ENCODE data around the gene UBE2V1.

Gene UBE2V1

GRCh38 chr20:50073500-50073899 lies 39.5 kb downstream of the UBE2V1 start:
- Histone ChIP-seq H3K36me3 (ENCODE audit: low read depth) (no peaks in the 10 kb centered on the region), H3K4me3 (ENCODE audit: severe bottlenecking) (no peak overlapping the region), H3K27me3 (ENCODE audit: insufficient read depth, poor library complexity, severe bottlenecking) (no peaks in the 10 kb centered on the region), H3K4me1 (ENCODE audit: insufficient read depth, poor library complexity, severe bottlenecking) (no peaks in the 10 kb centered on the region), H3K9me3 (ENCODE audit: severe bottlenecking) (no peaks in the 10 kb centered on the region), H3K27ac (ENCODE audit: poor library complexity, severe bottlenecking) (no peak overlapping the region)
- ATAC-seq (ENCODE audit: low read depth) (no peak), DNase-seq (ENCODE audit: low spot score) (no peak)
- TF ChIP-seq CTCF (IDR thresholded peaks at IDR 0.05; ENCODE audit: poor library complexity, severe bottlenecking): no peak

DNA sequence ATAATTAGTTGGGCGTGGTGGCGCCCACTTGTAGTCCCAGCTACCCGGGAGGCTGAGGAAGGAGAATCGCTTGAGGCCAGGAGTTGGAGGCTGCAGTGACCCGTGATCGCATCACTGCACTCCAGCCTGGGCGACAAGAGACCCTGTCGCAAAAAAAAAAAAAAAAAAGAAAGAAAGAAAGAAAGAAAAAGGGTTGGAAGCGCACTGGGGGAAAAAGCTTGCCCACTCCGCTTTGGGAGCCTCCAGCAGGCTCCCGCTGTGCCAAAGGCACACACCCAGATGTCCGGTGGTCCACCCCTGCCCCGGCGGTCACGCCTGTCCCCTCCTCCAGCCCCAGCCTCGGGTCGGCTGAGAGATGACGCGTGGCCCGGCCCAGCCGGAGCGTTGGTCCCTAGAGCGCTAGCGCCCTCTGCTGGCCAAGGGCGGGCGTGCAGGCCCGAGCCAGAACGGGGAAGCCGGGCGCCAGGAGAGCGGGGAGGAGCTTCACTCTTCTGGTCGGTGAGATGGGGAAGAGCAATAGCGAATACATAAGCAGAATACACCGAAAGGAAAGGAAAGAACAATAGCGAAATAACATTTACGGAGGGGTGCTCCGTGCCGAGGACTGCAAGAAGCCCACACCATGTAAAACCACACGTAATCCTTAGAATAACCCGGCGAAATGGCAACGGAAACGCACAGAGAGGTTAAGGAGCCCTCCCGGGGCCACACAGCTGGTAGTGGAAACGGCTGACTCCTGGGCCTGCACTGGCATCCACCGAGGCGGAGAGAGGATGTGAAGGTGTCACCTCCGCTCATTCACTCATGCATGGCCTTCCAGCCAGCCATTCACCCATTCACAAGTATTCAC lies 41.7 kb downstream of the UBE2V1 start:
- Histone ChIP-seq H3K27ac (ENCODE audit: poor library complexity, severe bottlenecking) (no peak overlapping the region), H3K36me3 (ENCODE audit: low read depth) (no peaks in the 10 kb centered on the region), H3K4me3 (ENCODE audit: severe bottlenecking) (peak overlapping the region; percentile 10), H3K4me1 (ENCODE audit: insufficient read depth, poor library complexity, severe bottlenecking) (no peaks in the 10 kb centered on the region), H3K9me3 (ENCODE audit: severe bottlenecking) (no peaks in the 10 kb centered on the region), H3K27me3 (ENCODE audit: insufficient read depth, poor library complexity, severe bottlenecking) (no peaks in the 10 kb centered on the region)
- TF ChIP-seq CTCF (IDR thresholded peaks at IDR 0.05; ENCODE audit: poor library complexity, severe bottlenecking): peak; percentile 100
- ATAC-seq (ENCODE audit: low read depth) (peak; percentile 95), DNase-seq (ENCODE audit: low spot score) (peak; percentile 94)

GRCh38 chr20:50070361-50070760 lies 42.6 kb downstream of the UBE2V1 start:
- no peaks in the 10 kb centered on the region for H3K4me1 ChIP-seq (ENCODE audit: insufficient read depth, poor library complexity, severe bottlenecking)
- TF ChIP-seq CTCF (IDR thresholded peaks at IDR 0.05; ENCODE audit: poor library complexity, severe bottlenecking): no peak
- ATAC-seq (ENCODE audit: low read depth) (no peak), DNase-seq (ENCODE audit: low spot score) (no peak)
- H3K36me3 ChIP-seq (ENCODE audit: low read depth): no peaks in the 10 kb centered on the region
- no peaks in the 10 kb centered on the region for H3K9me3 ChIP-seq (ENCODE audit: severe bottlenecking)
- no peaks in the 10 kb centered on the region for H3K27me3 ChIP-seq (ENCODE audit: insufficient read depth, poor library complexity, severe bottlenecking)
- H3K27ac ChIP-seq (ENCODE audit: poor library complexity, severe bottlenecking): no peak overlapping the region
- H3K4me3 ChIP-seq (ENCODE audit: severe bottlenecking): no peak overlapping the region

DNA sequence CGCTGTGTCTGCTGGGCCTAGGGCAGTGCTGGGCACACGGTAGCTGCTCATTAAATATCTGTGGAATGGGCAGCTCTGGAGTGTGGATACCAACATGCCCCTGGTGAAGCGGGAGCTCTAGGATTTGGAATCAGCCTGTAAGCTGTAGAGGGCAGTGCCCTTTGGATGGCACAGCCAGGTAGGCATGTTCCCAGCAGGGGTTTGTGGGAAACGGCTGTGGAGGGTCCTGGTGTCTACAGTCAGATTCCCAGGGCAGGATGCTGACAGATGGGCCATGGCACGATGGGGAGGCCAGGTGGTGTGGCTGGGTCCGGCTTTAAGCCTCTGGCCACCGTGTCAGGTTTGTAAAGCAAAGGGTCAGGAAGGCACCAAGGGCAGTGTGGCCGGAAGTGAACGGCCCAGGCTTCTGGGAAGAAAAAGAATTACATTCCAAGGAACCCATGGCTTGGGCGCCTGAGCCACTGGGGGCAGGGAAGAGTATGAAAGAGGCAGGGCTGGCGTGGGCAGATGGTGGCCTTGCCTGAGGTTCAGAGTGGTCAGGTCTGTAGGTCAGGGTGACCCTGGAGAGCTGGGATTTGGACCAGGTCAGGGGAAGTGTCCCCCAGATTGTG lies 44.8 kb downstream of the UBE2V1 start:
- no peaks in the 10 kb centered on the region for H3K4me1 ChIP-seq (ENCODE audit: insufficient read depth, poor library complexity, severe bottlenecking)
- H3K27me3 ChIP-seq (ENCODE audit: insufficient read depth, poor library complexity, severe bottlenecking): no peaks in the 10 kb centered on the region
- H3K27ac ChIP-seq (ENCODE audit: poor library complexity, severe bottlenecking): no peak overlapping the region
- ATAC-seq (ENCODE audit: low read depth): no peak
- H3K9me3 ChIP-seq (ENCODE audit: severe bottlenecking): no peaks in the 10 kb centered on the region
- TF ChIP-seq CTCF (IDR thresholded peaks at IDR 0.05; ENCODE audit: poor library complexity, severe bottlenecking): no peak
- no peak for DNase-seq (ENCODE audit: low spot score)
- H3K4me3 ChIP-seq (ENCODE audit: severe bottlenecking): no peak overlapping the region
- H3K36me3 ChIP-seq (ENCODE audit: low read depth): no peaks in the 10 kb centered on the region

DNA sequence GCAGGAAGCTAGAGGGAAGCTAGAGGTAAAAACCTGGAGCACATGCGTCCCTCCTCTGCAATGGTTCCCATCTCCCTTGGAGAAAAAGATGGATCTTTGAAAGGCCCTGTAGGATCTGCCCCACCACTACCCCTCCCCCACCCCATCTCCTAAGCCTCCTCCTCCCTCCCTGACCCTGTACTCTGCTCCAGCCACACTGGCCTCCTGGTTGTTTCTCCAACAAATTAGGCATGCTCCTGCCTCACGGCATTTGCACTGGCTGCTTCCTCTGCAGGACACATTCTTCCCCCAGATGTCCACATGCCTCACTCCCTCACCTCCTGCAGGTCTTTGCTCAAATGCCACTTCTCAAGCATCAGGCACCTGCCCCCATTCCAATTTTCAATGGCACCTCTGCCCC lies 45.5 kb downstream of the UBE2V1 start:
- no peak for TF ChIP-seq CTCF (IDR thresholded peaks at IDR 0.05; ENCODE audit: poor library complexity, severe bottlenecking)
- Histone ChIP-seq H3K4me3 (ENCODE audit: severe bottlenecking) (no peak overlapping the region), H3K4me1 (ENCODE audit: insufficient read depth, poor library complexity, severe bottlenecking) (no peaks in the 10 kb centered on the region), H3K9me3 (ENCODE audit: severe bottlenecking) (no peaks in the 10 kb centered on the region), H3K27ac (ENCODE audit: poor library complexity, severe bottlenecking) (no peak overlapping the region), H3K27me3 (ENCODE audit: insufficient read depth, poor library complexity, severe bottlenecking) (no peaks in the 10 kb centered on the region), H3K36me3 (ENCODE audit: low read depth) (no peaks in the 10 kb centered on the region)
- DNase-seq (ENCODE audit: low spot score) (no peak), ATAC-seq (ENCODE audit: low read depth) (no peak)
